Measurements from ENCODE around the gene CEP170.
"Not testable (repeated sequence)": the region's sequence is repeated elsewhere in the genome, so short reads cannot be mapped to it uniquely, and the experiment has no call there.

Gene CEP170

GRCh38 chr1:243203196-243203595 lies 51.9 kb downstream of the CEP170 start:
- H3K9me3 Mint-ChIP-seq; H3K27me3 Mint-ChIP-seq (ENCODE audit: low read depth, poor library complexity); H3K4me1 Mint-ChIP-seq; DNase-seq; H3K4me3 Mint-ChIP-seq; H3K27ac Mint-ChIP-seq: not testable (repeated sequence)
- peaks cover 53% of the 10 kb centered on the region for H3K36me3 Mint-ChIP-seq (ENCODE audit: low read depth)

DNA sequence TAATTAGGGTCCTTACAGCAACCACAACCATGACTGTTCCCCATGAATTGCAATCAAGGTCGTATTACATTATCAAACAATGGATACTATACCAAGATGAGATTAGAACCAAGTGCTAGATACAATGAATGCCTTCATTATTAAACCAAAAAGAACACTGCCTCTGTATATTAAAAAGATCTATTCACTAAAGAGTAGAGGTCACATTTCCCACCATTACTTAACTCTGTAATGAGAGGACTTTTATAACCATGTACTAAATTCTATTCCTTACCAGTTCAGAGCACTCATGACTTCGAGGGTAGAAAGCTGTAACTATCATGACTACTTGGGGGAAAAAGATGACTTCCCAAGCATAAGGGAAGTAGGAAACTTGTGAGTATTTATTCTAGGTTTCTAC lies 53.8 kb downstream of the CEP170 start:
- not testable (repeated sequence) for DNase-seq, H3K4me1 Mint-ChIP-seq, H3K4me3 Mint-ChIP-seq

GRCh38 chr1:243197524-243197923 lies 57.6 kb downstream of the CEP170 start:
- not testable (repeated sequence) for DNase-seq; H3K27ac Mint-ChIP-seq; H3K4me1 Mint-ChIP-seq; H3K9me3 Mint-ChIP-seq; H3K4me3 Mint-ChIP-seq; H3K27me3 Mint-ChIP-seq (ENCODE audit: low read depth, poor library complexity)
- peaks cover 37% of the 10 kb centered on the region for H3K36me3 Mint-ChIP-seq (ENCODE audit: low read depth)

More for the DNA sequence above, 53.8 kb downstream of the CEP170 start:
- H3K36me3 Mint-ChIP-seq (ENCODE audit: low read depth): peaks cover 52% of the 10 kb centered on the region
- H3K27ac Mint-ChIP-seq; H3K9me3 Mint-ChIP-seq; H3K27me3 Mint-ChIP-seq (ENCODE audit: low read depth, poor library complexity): not testable (repeated sequence)

- peaks cover 36% of the 10 kb centered on the region for H3K36me3 Mint-ChIP-seq (ENCODE audit: low read depth)
- H3K27me3 Mint-ChIP-seq (ENCODE audit: low read depth, poor library complexity); H3K9me3 Mint-ChIP-seq; H3K4me3 Mint-ChIP-seq; H3K4me1 Mint-ChIP-seq; H3K27ac Mint-ChIP-seq; DNase-seq: not testable (repeated sequence)
Observed at GRCh38 chr1:243193330-243193729, 61.8 kb downstream of the CEP170 start.

- H3K36me3 Mint-ChIP-seq (ENCODE audit: low read depth): peaks cover 47% of the 10 kb centered on the region
- not testable (repeated sequence) for H3K4me3 Mint-ChIP-seq; H3K27me3 Mint-ChIP-seq (ENCODE audit: low read depth, poor library complexity); H3K4me1 Mint-ChIP-seq; H3K27ac Mint-ChIP-seq; H3K9me3 Mint-ChIP-seq; DNase-seq
Observed at GRCh38 chr1:243186201-243186995, 68.7 kb downstream of the CEP170 start.

DNA sequence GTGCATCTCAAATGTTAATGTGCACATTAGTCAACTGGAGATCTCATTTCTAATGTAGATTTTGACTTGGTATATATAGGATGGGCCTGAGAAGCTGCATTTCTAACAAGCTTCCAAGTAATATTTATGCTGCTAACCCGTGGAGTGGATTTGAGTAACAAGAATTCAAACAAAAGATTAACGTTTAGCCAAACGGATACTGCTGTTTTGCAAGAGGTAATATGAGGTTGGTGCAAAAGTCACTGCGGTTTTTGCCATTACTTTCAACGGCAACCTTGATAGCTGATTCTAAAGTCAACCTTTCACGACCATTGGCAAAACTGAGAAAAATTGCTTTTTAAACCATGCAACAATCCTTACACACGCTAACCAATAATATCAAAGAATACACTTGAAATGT lies 70.3 kb downstream of the CEP170 start:
- not testable (repeated sequence) for H3K4me1 Mint-ChIP-seq; DNase-seq; H3K27me3 Mint-ChIP-seq (ENCODE audit: low read depth, poor library complexity); H3K9me3 Mint-ChIP-seq; H3K27ac Mint-ChIP-seq; H3K4me3 Mint-ChIP-seq
- peaks cover 51% of the 10 kb centered on the region for H3K36me3 Mint-ChIP-seq (ENCODE audit: low read depth)

GRCh38 chr1:243183661-243184060 lies 71.4 kb downstream of the CEP170 start:
- not testable (repeated sequence) for H3K9me3 Mint-ChIP-seq; DNase-seq; H3K27ac Mint-ChIP-seq; H3K27me3 Mint-ChIP-seq (ENCODE audit: low read depth, poor library complexity); H3K4me1 Mint-ChIP-seq; H3K4me3 Mint-ChIP-seq
- peaks cover 60% of the 10 kb centered on the region for H3K36me3 Mint-ChIP-seq (ENCODE audit: low read depth)

DNA sequence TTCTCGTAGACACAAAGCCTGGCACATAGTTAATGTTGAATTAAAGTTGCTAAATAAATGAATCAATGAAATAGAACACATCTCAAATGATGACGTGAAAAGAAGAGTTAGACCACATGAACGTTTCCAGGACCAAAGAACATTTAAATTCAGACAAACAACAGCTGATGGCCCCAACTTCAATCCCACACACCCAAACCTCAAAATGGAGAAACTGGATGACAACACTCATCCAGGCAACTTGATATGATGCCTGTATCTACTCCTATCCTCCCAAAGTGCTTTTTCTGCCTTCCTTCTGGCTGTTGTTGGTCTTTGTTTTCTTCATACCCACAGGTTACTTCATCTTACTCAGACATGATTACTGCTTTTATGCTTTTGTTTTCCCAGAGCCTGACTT lies 71.9 kb downstream of the CEP170 start:
- H3K4me1 Mint-ChIP-seq; H3K4me3 Mint-ChIP-seq; DNase-seq; H3K27me3 Mint-ChIP-seq (ENCODE audit: low read depth, poor library complexity); H3K27ac Mint-ChIP-seq; H3K9me3 Mint-ChIP-seq: not testable (repeated sequence)
- H3K36me3 Mint-ChIP-seq (ENCODE audit: low read depth): peaks cover 61% of the 10 kb centered on the region

GRCh38 chr1:243179720-243180119 lies 75.4 kb downstream of the CEP170 start:
- Mint-ChIP-seq H3K4me1 (no peaks in the 10 kb centered on the region), H3K27me3 (ENCODE audit: low read depth, poor library complexity) (no peaks in the 10 kb centered on the region), H3K27ac (no peak overlapping the region), H3K9me3 (no peaks in the 10 kb centered on the region), H3K36me3 (ENCODE audit: low read depth) (peaks cover 50% of the 10 kb centered on the region), H3K4me3 (no peak overlapping the region)
- TF ChIP-seq CTCF (IDR thresholded peaks at IDR 0.05): no peak
- no peak for DNase-seq

DNA sequence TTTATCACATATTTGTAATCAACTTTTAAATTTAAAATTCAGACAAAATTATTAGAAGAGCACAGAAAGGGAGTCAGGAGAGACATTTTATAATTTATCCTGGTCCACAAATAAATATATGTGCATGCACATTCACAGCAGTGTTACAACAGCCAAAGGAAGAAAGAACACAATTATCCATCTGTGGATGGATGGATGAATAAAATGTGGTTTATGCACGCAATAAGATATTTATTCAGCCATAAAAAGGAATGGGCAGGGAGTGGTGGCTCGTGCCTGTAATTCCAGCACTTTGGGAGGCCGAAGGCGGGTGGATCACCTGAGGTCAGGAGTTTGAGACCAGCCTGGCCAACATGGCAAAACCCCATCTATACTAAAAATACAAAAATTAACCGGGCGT lies 77.3 kb downstream of the CEP170 start:
- H3K27ac Mint-ChIP-seq; H3K4me1 Mint-ChIP-seq; DNase-seq; H3K27me3 Mint-ChIP-seq (ENCODE audit: low read depth, poor library complexity); H3K9me3 Mint-ChIP-seq; H3K4me3 Mint-ChIP-seq: not testable (repeated sequence)
- peaks cover 46% of the 10 kb centered on the region for H3K36me3 Mint-ChIP-seq (ENCODE audit: low read depth)

GRCh38 chr1:243173758-243174369 lies 81.2 kb downstream of the CEP170 start:
- H3K4me1 Mint-ChIP-seq; H3K27ac Mint-ChIP-seq; DNase-seq; H3K9me3 Mint-ChIP-seq; H3K4me3 Mint-ChIP-seq; H3K27me3 Mint-ChIP-seq (ENCODE audit: low read depth, poor library complexity): not testable (repeated sequence)
- peaks cover 32% of the 10 kb centered on the region for H3K36me3 Mint-ChIP-seq (ENCODE audit: low read depth)

DNA sequence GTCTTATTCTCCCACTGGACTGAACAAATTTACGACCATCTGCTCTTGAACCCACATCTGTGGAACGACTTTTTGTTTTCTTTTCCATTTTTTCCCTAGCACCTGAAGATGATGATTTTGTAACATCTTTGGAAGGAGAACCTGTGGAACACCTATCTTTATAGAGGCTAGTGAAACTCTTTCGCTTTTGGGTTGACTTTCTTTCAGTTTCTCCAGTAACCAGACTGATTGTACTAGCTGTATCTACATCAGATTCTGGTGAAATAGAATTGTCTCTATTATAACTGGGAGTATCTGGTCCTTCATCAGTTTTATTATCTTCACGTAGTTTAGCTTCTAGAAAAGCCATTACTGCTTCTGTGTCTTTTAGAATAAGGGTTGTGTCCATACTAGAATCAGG lies 90.2 kb downstream of the CEP170 start:
- H3K36me3 Mint-ChIP-seq (ENCODE audit: low read depth): peaks cover 35% of the 10 kb centered on the region
- not testable (repeated sequence) for DNase-seq; H3K27ac Mint-ChIP-seq; H3K4me1 Mint-ChIP-seq; H3K4me3 Mint-ChIP-seq; H3K9me3 Mint-ChIP-seq; H3K27me3 Mint-ChIP-seq (ENCODE audit: low read depth, poor library complexity)

GRCh38 chr1:243150906-243151305 lies 104.2 kb downstream of the CEP170 start:
- not testable (repeated sequence) for H3K27me3 Mint-ChIP-seq (ENCODE audit: low read depth, poor library complexity); DNase-seq; H3K9me3 Mint-ChIP-seq; H3K27ac Mint-ChIP-seq; H3K4me1 Mint-ChIP-seq; H3K4me3 Mint-ChIP-seq
- peaks cover 67% of the 10 kb centered on the region for H3K36me3 Mint-ChIP-seq (ENCODE audit: low read depth)

DNA sequence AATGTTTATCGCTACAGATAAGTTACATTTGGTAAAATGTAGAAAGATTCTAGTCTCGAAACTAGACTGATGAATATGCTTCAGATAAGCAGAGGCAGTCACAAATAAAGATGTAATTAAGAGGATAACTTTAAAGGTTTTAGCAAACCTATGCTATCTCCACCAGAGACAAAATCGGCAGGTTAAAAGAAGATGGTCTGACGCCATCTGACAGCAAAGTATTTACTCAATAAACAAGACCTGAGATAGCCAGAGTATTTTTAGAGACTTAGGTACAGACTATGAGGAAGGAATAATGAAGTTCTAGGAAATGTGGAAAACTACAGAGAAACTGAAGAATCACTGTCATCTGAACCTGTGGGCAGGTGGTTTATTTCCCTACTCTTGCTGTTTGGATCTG lies 106.0 kb downstream of the CEP170 start:
- H3K4me3 Mint-ChIP-seq; DNase-seq; H3K9me3 Mint-ChIP-seq; H3K4me1 Mint-ChIP-seq; H3K27ac Mint-ChIP-seq; H3K27me3 Mint-ChIP-seq (ENCODE audit: low read depth, poor library complexity): not testable (repeated sequence)
- H3K36me3 Mint-ChIP-seq (ENCODE audit: low read depth): peaks cover 53% of the 10 kb centered on the region

All from nephron progenitor cell (in vitro differentiated cells).